Measurements from ENCODE around the gene INTS1.

DNA sequence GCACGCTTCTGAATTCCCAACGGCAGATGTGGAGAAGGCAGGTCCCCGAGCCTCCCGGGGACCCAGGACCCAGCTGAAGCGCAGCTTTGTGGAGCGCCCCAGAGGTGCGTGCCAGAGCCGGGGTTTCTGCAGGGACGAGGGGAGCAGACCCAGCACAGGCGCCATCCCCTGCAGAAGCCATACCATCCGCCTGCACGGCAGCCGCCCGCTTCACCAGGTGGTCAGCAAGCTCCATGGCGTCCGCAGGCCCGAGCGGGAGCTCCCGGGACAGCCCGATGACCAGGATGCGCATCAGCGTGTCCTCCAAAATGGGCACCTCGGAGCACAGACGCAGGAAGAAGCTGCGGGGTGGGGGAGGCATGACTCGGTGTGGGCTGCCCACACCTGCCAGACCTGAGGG is 10.6 kb downstream of the INTS1 start:
- TF ChIP-seq POLR2A (IDR thresholded peaks at IDR 0.05), result no peak
- TF ChIP-seq, protein P1, sequence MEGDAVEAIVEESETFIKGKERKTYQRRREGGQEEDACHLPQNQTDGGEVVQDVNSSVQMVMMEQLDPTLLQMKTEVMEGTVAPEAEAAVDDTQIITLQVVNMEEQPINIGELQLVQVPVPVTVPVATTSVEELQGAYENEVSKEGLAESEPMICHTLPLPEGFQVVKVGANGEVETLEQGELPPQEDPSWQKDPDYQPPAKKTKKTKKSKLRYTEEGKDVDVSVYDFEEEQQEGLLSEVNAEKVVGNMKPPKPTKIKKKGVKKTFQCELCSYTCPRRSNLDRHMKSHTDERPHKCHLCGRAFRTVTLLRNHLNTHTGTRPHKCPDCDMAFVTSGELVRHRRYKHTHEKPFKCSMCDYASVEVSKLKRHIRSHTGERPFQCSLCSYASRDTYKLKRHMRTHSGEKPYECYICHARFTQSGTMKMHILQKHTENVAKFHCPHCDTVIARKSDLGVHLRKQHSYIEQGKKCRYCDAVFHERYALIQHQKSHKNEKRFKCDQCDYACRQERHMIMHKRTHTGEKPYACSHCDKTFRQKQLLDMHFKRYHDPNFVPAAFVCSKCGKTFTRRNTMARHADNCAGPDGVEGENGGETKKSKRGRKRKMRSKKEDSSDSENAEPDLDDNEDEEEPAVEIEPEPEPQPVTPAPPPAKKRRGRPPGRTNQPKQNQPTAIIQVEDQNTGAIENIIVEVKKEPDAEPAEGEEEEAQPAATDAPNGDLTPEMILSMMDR (IDR thresholded peaks at IDR 0.05), result no peak
